ENCODE data around the gene FERMT2. TPM values are rescaled to one million over a fixed set of nuclear protein-coding genes. Genes with fewer than 3 reads are reported as not detected.
A peak's percentile ranks its signal among the peaks of the same experiment; 100 is the strongest.

The FERMT2 gene
- total RNA-seq, 4 donors from 2014 or later = 38.6 to 186 (median 62.7) TPM

GRCh38 chr14:52974406-52974805 lies 23.6 kb upstream of the FERMT2 start:
- DNase-seq = no peak
- H3K4me1 ChIP-seq = no peaks in the 10 kb centered on the region
- TF ChIP-seq POLR2A (IDR thresholded peaks at IDR 0.05) (no peak), POLR2AphosphoS5 (IDR thresholded peaks at IDR 0.05) (no peak), EP300 (IDR thresholded peaks at IDR 0.05; ENCODE audit: low read depth) (no peak)
- TF ChIP-seq, protein P1, sequence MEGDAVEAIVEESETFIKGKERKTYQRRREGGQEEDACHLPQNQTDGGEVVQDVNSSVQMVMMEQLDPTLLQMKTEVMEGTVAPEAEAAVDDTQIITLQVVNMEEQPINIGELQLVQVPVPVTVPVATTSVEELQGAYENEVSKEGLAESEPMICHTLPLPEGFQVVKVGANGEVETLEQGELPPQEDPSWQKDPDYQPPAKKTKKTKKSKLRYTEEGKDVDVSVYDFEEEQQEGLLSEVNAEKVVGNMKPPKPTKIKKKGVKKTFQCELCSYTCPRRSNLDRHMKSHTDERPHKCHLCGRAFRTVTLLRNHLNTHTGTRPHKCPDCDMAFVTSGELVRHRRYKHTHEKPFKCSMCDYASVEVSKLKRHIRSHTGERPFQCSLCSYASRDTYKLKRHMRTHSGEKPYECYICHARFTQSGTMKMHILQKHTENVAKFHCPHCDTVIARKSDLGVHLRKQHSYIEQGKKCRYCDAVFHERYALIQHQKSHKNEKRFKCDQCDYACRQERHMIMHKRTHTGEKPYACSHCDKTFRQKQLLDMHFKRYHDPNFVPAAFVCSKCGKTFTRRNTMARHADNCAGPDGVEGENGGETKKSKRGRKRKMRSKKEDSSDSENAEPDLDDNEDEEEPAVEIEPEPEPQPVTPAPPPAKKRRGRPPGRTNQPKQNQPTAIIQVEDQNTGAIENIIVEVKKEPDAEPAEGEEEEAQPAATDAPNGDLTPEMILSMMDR (IDR thresholded peaks at IDR 0.05) = no peak
- intact Hi-C loops (cut with DNase I; ENCODE audit: low total_unique reads) = no loop called here
- no peak overlapping the region for H3K4me3 ChIP-seq
- no peaks in the 10 kb centered on the region for H3K27me3 ChIP-seq
- H3K27ac ChIP-seq = no peak overlapping the region
- H3K36me3 ChIP-seq = no peaks in the 10 kb centered on the region
- in situ Hi-C loops (cut with MboI; ENCODE audit: low pct_ligation_motif_present in 1 of 4, low pct_unique_long_range_greater_than_20kb in 1 of 4, low sequenced_read_pairs in 3 of 4) = no loop called here
- H3K9me3 ChIP-seq = no peaks in the 10 kb centered on the region

- Histone ChIP-seq H3K4me3 (no peak overlapping the region), H3K9me3 (no peaks in the 10 kb centered on the region), H3K4me1 (peaks cover 0 to 8% (median 0%) of the 10 kb centered on the region in 4 donors), H3K36me3 (no peaks in the 10 kb centered on the region), H3K27ac (peak overlapping the region in 2 of 4 donors; percentile 26 to 27), H3K27me3 (no peaks in the 10 kb centered on the region)
- 69% methylated on average over 4 of the region's 4 CpGs; no CpG with 5 or more reads in 1 of the 2 donors for WGBS, 2 donors (ENCODE audit: low coverage in 1 of 2)
- in situ Hi-C loops (cut with MboI; ENCODE audit: low pct_ligation_motif_present in 1 of 4, low pct_unique_long_range_greater_than_20kb in 1 of 4, low sequenced_read_pairs in 3 of 4) (loop anchor here in 3 of 4 donors (5.0 to 10.0 kb wide), 3 partner anchors 136 to 144 kb away; no protein-coding TSS in a partner anchor), intact Hi-C loops (cut with DNase I; ENCODE audit: low total_unique reads) (no loop called here)
- TF ChIP-seq POLR2A (IDR thresholded peaks at IDR 0.05) (no peak), EP300 (IDR thresholded peaks at IDR 0.05; ENCODE audit: low read depth) (no peak), POLR2AphosphoS5 (IDR thresholded peaks at IDR 0.05) (no peak)
- TF ChIP-seq, protein P1 (IDR thresholded peaks at IDR 0.05) = peak; percentile 49 to 63 (median 58)
- DNase-seq = peak; percentile 50
Observed at GRCh38 chr14:52961060-52961639, 10.3 kb upstream of the FERMT2 start.

- no peaks in the 10 kb centered on the region for H3K9me3 ChIP-seq
- intact Hi-C loops (cut with DNase I; ENCODE audit: low total_unique reads) (no loop called here), in situ Hi-C loops (cut with MboI; ENCODE audit: low pct_ligation_motif_present in 1 of 4, low pct_unique_long_range_greater_than_20kb in 1 of 4, low sequenced_read_pairs in 3 of 4) (loop anchor here in 3 of 4 donors (5.0 to 10.0 kb wide), 3 partner anchors 136 to 143 kb away; no protein-coding TSS in a partner anchor)
- H3K27me3 ChIP-seq = no peaks in the 10 kb centered on the region
- H3K27ac ChIP-seq = peak overlapping the region in 3 of 4 donors; percentile 9 to 27 (median 26)
- H3K4me3 ChIP-seq = no peak overlapping the region
- WGBS, 2 donors (ENCODE audit: low coverage in 1 of 2) = 40 to 65% methylated on average over 3 of the region's 3 CpGs
- DNase-seq = no peak
- H3K4me1 ChIP-seq = peaks cover 0 to 8% (median 0%) of the 10 kb centered on the region in 4 donors
- no peak for TF ChIP-seq POLR2AphosphoS5 (IDR thresholded peaks at IDR 0.05)
- TF ChIP-seq, protein P1 (IDR thresholded peaks at IDR 0.05) = no peak
- TF ChIP-seq EP300 (IDR thresholded peaks at IDR 0.05; ENCODE audit: low read depth) = no peak
- TF ChIP-seq POLR2A (IDR thresholded peaks at IDR 0.05) = no peak
- no peaks in the 10 kb centered on the region for H3K36me3 ChIP-seq
Observed at GRCh38 chr14:52960627-52961026, 9.8 kb upstream of the FERMT2 start.

DNA sequence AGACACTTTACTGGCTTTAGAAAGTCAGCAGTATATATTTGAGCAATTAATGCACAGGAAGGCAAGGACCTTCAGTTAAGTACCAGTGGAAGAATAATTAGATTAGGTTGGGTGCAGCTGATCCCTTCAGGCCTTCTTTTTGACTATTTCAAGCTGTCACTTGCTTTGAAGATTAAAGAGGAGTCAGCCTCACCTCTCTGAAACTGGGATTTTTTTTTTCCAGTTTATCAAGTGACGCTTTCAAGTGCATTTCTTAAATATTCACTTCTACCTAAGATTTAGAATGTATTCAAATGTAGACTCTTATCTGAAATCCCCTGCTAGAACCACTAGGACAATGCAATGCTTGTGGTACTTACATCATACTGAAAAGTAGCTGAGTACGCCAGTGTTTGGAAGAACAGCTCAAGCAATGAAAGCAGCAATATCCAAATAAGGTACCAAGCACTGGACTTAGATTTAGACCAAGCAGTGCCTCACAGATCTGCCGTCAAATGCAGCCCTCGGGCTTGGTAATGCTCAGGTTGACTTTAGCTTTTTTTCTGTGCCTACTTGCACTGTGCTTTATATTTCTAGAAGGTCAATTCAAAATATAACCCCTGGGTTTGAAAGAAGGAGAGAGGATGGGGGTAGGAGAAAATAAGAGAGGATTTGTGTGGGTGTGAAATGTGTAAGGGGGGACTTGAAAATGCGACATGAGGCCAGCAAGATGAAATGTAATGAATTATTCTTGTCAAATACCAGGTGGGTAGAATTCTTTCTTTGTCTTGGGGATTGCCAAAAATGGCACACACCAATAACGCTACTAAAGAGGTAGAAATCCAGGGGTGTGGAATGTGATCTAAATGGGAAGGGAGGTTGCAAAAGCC lies 3.7 kb upstream of the FERMT2 start:
- in situ Hi-C loops (cut with MboI; ENCODE audit: low pct_ligation_motif_present in 1 of 4, low pct_unique_long_range_greater_than_20kb in 1 of 4, low sequenced_read_pairs in 3 of 4) = loop anchor here in 1 of 4 donors (10.0 kb wide), 1 partner anchor 130 kb away; no protein-coding TSS in a partner anchor
- no peaks in the 10 kb centered on the region for H3K9me3 ChIP-seq
- TF ChIP-seq POLR2AphosphoS5 (IDR thresholded peaks at IDR 0.05) (peak in 2 of 3 donors; percentile 51 to 62), EP300 (IDR thresholded peaks at IDR 0.05; ENCODE audit: low read depth) (no peak), POLR2A (IDR thresholded peaks at IDR 0.05) (peak; percentile 25)
- TF ChIP-seq, protein P1 (IDR thresholded peaks at IDR 0.05) = peak in 1 of 5 experiments; percentile 30
- intact Hi-C loops (cut with DNase I; ENCODE audit: low total_unique reads) = no loop called here
- H3K4me1 ChIP-seq = peaks cover 0 to 18% (median 10%) of the 10 kb centered on the region in 4 donors
- peaks cover 39% of the 10 kb centered on the region for H3K27me3 ChIP-seq
- DNase-seq = no peak
- peak overlapping the region in 2 of 4 donors; percentile 6 to 13 for H3K4me3 ChIP-seq
- no peaks in the 10 kb centered on the region for H3K36me3 ChIP-seq
- H3K27ac ChIP-seq = peak overlapping the region; percentile 94 to 96 (median 94)
- 68 to 84% methylated on average over 5 to 6 of the region's 6 CpGs for WGBS, 2 donors (ENCODE audit: low coverage in 1 of 2)

All from transverse colon (tissue), 4 donors.